ENCODE data around the gene XPA.
"Not testable (repeated sequence)": the region's sequence is repeated elsewhere in the genome, so short reads cannot be mapped to it uniquely, and the experiment has no call there.

XPA gene

GRCh38 chr9:97703437-97704344 lies 6.6 kb upstream of the XPA start:
- DNase-seq (ENCODE audit: low spot score): no peak

- DNase-seq (ENCODE audit: low spot score): not testable (repeated sequence)
Measured at GRCh38 chr9:97699824-97700223, 2.7 kb upstream of the XPA start.

GRCh38 chr9:97699281-97699680 lies 2.1 kb upstream of the XPA start:
- not testable (repeated sequence) for DNase-seq (ENCODE audit: low spot score)

GRCh38 chr9:97698865-97699264 lies 1.7 kb upstream of the XPA start:
- no peak for DNase-seq (ENCODE audit: low spot score)

DNA sequence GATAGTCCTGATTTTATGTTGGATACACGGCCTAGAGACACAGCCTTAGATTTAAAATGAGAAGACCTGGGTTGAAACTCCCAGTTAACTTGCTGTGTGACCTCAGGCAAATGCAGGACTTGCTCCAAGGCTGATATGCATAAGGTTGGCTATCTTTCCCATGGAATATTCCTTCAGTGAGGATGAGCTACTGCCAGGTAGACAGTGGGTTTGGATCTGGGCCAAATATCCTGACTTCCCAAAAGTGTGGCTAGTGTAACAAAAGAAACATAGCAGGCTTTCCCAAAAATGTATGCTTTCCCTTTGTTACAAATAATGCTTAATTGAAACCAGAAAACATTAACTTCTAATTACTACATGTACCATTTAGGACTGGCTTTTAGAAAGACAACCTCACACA lies 697 bp upstream of the XPA start:
- DNase-seq (ENCODE audit: low spot score): no peak

GRCh38 chr9:97695995-97696802 lies 941 bp downstream of the XPA start:
- DNase-seq (ENCODE audit: low spot score): peak; percentile 6

GRCh38 chr9:97695390-97695789 lies 1.8 kb downstream of the XPA start:
- no peak for DNase-seq (ENCODE audit: low spot score)

DNA sequence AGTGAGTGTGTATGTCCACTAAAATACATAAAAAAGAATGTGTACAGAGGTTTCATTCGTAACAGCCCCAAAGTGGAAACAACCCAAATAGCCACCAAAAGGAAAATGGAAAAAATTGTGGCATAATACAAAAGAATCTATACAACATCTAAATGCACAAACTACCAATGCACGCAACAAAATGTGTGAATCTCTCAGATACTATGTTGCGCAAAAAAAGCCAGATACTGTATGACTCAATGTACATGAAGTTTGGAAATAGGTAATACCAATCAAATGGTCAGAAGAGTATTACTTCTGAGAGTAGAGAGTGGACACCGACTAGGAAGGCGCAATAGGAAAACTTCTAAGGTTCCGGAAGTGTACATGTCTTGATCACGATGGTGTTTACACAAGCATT lies 2.4 kb downstream of the XPA start:
- no peak for DNase-seq (ENCODE audit: low spot score)

- DNase-seq (ENCODE audit: low spot score): no peak
Measured at GRCh38 chr9:97689401-97690180, 7.5 kb downstream of the XPA start.

DNA sequence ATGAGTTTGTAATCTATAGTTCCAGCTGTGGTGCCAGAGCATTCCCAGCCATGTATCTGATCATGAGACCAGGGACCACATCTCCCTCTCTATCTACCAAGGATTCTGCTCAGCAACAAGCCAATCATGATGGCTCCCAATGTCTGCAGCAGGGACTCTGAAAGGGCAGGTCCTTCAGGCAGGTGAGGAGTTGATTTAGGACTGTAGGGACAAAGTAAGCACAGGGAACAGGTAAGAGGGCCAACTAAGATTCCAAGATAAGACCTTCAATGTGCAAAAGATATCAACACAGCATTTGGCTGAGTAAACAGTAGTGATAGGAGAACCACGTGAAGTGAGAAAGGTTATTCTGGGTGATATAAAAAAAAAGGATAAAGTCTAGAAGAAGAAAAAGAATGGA lies 8.5 kb downstream of the XPA start:
- no peak for DNase-seq (ENCODE audit: low spot score)

- DNase-seq (ENCODE audit: low spot score): no peak
Measured at GRCh38 chr9:97682242-97682641, 14.9 kb downstream of the XPA start.

- no peak for DNase-seq (ENCODE audit: low spot score)
Measured at GRCh38 chr9:97675655-97676054, 21.5 kb downstream of the XPA start.

DNA sequence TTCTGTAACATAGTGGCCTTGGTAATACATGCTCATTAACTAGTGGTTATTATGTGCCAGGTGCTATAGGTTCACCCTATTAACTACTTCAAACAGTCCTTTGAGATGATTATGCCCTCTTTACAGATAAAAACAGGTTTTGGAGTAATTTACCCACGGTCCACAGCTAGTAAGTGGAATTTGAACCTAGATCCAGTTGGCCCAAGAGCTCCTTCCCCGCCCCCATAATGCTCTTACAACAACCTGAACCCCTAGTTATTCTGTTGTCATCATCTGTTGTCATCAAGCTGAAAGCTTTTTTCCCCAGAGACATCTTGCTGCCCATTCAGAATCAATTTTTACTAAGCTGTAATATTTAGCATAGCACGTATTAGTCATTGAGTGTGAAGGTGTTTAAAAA lies 23.2 kb downstream of the XPA start:
- no peak for DNase-seq (ENCODE audit: low spot score)

DNA sequence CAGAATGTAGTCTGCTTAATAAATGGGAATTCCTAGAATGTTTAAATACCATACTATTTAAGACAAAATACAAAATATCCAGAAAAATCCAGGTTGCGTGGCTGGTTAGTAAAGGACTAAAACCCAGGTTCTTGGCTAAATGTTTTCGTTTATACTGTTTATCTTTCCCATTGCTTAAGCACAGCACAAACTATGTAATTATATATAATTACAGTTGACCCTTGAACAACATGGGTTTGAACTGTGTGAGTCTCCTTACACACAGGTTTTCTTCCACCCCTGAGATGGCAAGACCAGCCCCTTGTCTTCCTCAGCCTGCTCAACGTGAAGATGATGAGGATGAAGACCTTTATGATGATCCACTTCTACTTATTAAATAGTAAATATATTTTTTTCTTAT lies 24.7 kb downstream of the XPA start:
- no peak for DNase-seq (ENCODE audit: low spot score)

DNA sequence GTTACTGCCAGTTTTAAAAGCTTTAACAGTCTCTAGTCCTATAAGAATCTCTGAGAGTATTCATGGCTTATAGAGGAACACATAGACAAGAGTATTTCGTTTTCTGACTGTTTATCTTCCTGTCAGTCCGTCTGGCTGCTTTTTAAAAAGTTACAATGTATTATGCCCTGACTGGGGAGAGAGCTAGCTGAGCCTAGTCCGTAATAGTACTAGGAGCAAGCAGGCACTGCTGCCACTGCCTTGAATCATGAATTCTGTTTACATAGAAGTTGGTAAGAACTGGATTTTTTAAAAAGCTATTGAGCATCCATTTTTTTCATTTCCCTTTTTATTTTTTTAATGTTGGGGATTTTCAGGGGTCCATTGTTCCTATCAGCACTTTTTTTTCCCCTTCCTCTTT lies 26.6 kb downstream of the XPA start:
- DNase-seq (ENCODE audit: low spot score): no peak

- no peak for DNase-seq (ENCODE audit: low spot score)
Measured at GRCh38 chr9:97668485-97668884, 28.7 kb downstream of the XPA start.

DNA sequence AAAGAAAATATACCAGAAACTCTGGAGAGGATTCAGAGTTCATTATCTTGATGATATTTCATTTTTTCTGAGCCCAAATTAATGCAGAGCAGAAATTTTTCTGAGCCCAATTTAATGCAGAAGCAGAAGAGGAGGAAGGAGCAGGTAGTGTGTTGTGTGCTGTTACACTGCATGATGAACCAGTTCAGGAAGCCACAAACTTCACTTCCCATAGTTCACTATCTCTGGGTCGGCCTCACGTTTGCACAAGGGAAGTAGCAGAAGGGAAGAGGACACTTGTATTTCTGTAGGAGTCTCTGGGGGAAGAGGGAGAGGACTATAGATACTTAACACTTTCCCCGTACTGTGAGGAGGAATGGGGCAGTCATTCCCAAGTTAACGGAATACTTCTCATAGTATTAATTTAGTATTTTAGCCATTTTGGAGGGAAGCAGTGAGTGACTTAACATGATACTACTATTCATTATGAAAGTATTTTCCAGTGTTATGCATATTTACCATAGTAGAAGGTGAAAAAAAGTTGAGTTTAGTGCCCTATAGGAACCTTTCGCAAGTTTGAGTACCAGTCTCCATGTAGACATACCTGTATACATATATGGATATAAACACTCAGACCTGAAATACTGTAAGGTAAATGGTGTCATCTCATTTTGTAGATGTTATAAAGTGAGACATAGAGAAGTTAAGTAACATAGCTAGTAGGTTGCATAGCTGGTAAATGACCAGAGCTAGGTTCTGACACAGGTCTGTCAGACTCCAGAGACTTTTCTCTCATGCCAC lies 30.0 kb downstream of the XPA start:
- no peak for DNase-seq (ENCODE audit: low spot score)

GRCh38 chr9:97665742-97666141 lies 31.4 kb downstream of the XPA start:
- DNase-seq (ENCODE audit: low spot score): no peak

DNA sequence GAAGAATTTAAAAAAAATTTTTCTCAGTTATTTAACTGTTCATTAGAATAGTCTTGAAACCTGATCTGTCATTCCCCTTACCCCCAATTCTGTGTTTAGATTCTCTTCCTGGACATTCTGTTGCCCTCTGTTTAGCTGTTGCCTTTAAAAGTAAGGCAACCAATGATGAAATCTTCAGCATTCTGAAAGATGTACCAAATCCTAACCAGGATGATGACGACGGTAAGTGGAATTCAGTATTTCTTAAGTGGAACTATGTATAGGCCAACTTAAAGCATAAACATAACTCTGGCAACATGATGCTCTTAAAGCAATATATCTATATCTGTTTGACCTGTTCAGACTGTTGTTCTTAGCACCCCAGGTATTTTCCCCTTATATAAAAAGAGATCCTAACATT lies 36.3 kb downstream of the XPA start:
- DNase-seq (ENCODE audit: low spot score): no peak

GRCh38 chr9:97660340-97660739 lies 36.8 kb downstream of the XPA start:
- DNase-seq (ENCODE audit: low spot score): no peak

- DNase-seq (ENCODE audit: low spot score): no peak
Measured at GRCh38 chr9:97659771-97660170, 37.4 kb downstream of the XPA start.

DNA sequence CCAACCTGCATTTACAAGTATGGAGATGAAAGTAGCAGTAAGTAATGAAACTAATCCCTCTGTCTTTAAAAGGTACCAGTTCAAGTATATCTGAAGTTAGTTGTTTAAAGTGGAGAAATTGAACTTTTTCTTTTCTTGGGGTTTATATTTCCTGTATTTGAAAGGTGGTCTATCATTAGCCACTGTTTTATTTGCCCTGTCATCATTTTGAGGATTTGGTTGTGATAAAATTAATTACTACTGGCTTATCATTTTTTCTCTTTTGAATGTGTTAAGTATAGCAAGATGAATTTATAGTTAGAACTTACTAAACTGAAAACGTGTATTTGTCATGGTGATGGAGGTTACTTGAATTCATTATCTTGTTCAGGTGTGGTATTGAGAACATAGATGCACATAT lies 38.4 kb downstream of the XPA start:
- DNase-seq (ENCODE audit: low spot score): no peak

Data from hematopoietic multipotent progenitor cell treated with erythropoietin and hydrocortisone succinate and interleukin-3 and kit ligand, for 15 days (in vitro differentiated cells).